Tibial nerve (tissue), 4 donors: ENCODE results near the gene SLC36A4. TPM values are rescaled to one million over a fixed set of nuclear protein-coding genes. Genes with fewer than 3 reads are reported as not detected.
"Not testable (repeated sequence)": the region's sequence is repeated elsewhere in the genome, so short reads cannot be mapped to it uniquely, and the experiment has no call there.

Experiments
- DNase-seq, 2 donors: peaks; one replicate each; pipeline ENCODE4 v3.0.0-alpha.2; 2019; ENCODE audit warnings: low spot score in 2 of 2
- H3K27ac ChIP-seq, 4 donors: fragments of 200-600 bp; sonication (generic) in 3 of 4; one replicate each; pipeline ENCODE4 v1.5.1; 2017 to 2019; ENCODE audit warnings: mild to moderate bottlenecking in 1 of 4
- H3K27me3 ChIP-seq, 2 donors: fragments of 200-600 bp; sonication (generic) in 1 of 2; one replicate each; pipeline versions ENCODE4 v1.5.1 to v1.6.0; 2017 to 2019
- H3K36me3 ChIP-seq, 3 donors: fragments of 200-600 bp; sonication (generic); one replicate each; pipeline ENCODE4 v1.5.1; 2018 to 2019
- H3K4me1 ChIP-seq, 4 donors: fragments of 200-600 bp; sonication (generic) in 3 of 4; one replicate each; pipeline ENCODE4 v1.5.1; 2017 to 2019
- H3K4me3 ChIP-seq, 4 donors: fragments of 200-600 bp; sonication (generic) in 3 of 4; one replicate each; pipeline ENCODE4 v1.5.1; 2017 to 2019; ENCODE audit warnings: mild to moderate bottlenecking in 1 of 4, moderate library complexity in 1 of 4
- H3K9me3 ChIP-seq, 4 donors: fragments of 200-600 bp; sonication (generic) in 3 of 4; one replicate each; pipeline ENCODE4 v1.5.1; 2017 to 2019
- CTCF ChIP-seq, 5 experiments: fragments of 200-600 bp in 3 of 5; fragments of 450-650 bp in 2 of 5; sonication (generic) in 3 of 5; IDR thresholded peaks; one replicate each; pipeline ENCODE4 v1.5.1; 2016 to 2019; ENCODE audit warnings: antibody characterized with exemption in 5 of 5, mild to moderate bottlenecking in 3 of 5, moderate library complexity in 2 of 5
- EP300 ChIP-seq, 2 donors: sonication (generic); formaldehyde crosslinking; IDR thresholded peaks; one replicate each; pipeline ENCODE4 v1.6.1; 2017; ENCODE audit warnings: antibody characterized with exemption in 2 of 2, mild to moderate bottlenecking in 1 of 2
- POLR2A ChIP-seq, 2 donors: fragments of 450-650 bp; IDR thresholded peaks; one replicate each; pipeline ENCODE4 v1.6.1; 2017; ENCODE audit warnings: antibody characterized with exemption in 2 of 2, mild to moderate bottlenecking in 2 of 2, moderate library complexity in 2 of 2
- WGBS, 2 donors: methylation state at CpG; one replicate each; pipeline ENCODE4 v1.1.5; 2018; 5-methylcytosine and 5-hydroxymethylcytosine counted together
- total RNA-seq, 4 donors: library from RNA; depleted of rRNA; stranded (reverse); fragments of >200 nt; gene quantifications; one replicate each; pipeline ENCODE4 v1.1.0, GENCODE V29; 2016

The SLC36A4 gene
- 10 to 100 TPM in 3 of 4 donors, 1 to 10 TPM in 1; 8.8 to 16.5 (median 12.6) TPM for total RNA-seq

GRCh38 chr11:93197380-93198214 lies at the start of gene SLC36A4:
Gene SLC36A4, minus strand, starts transcription at chr11:93197991. Its CDS starts 159 bp downstream, at chr11:93197832.
- Histone ChIP-seq H3K36me3 (no peaks in the 10 kb centered on the region), H3K4me3 (peak within 1 kb of the TSS; percentile 61 to 92 (median 80)), H3K27ac (peak within 1 kb of the TSS; percentile 89 to 99 (median 97)), H3K27me3 (no peaks in the 10 kb centered on the region), H3K9me3 (peaks cover 0 to 3% (median 0%) of the 10 kb centered on the region in 4 donors), H3K4me1 (peaks cover 0 to 10% (median 2%) of the 10 kb centered on the region in 4 donors)
- TF ChIP-seq CTCF (IDR thresholded peaks at IDR 0.05): peak in 1 of 5 experiments; percentile 8
- peak in 1 of 2 donors; percentile 92 for TF ChIP-seq EP300 (IDR thresholded peaks at IDR 0.05)
- peak; percentile 63 to 70 for TF ChIP-seq POLR2A (IDR thresholded peaks at IDR 0.05)
- 0 to 1% methylated on average over 29 to 36 of the region's 81 CpGs for WGBS, 2 donors
- DNase-seq: peak; percentile 88 to 91

GRCh38 chr11:93246790-93247189 lies 49.0 kb upstream of the SLC36A4 start:
- not testable (repeated sequence) for H3K4me3 ChIP-seq, H3K9me3 ChIP-seq, DNase-seq, H3K36me3 ChIP-seq, H3K27ac ChIP-seq, H3K4me1 ChIP-seq, H3K27me3 ChIP-seq
- WGBS, 2 donors: 92 to 96% methylated on average over 3 of the region's 3 CpGs

- whole genome bisulfite sequencing, 2 donors: 86 to 91% methylated on average over 1 of the region's 1 CpG
- Histone ChIP-seq H3K4me3 (no peak overlapping the region), H3K27ac (no peak overlapping the region), H3K27me3 (no peaks in the 10 kb centered on the region), H3K36me3 (no peaks in the 10 kb centered on the region), H3K9me3 (peaks cover 0 to 3% (median 0%) of the 10 kb centered on the region in 4 donors), H3K4me1 (no peaks in the 10 kb centered on the region)
- DNase-seq: no peak
- no peak for TF ChIP-seq CTCF (IDR thresholded peaks at IDR 0.05)
- no peak for TF ChIP-seq POLR2A (IDR thresholded peaks at IDR 0.05)
- no peak for TF ChIP-seq EP300 (IDR thresholded peaks at IDR 0.05)
Measured at GRCh38 chr11:93244018-93244417, 46.2 kb upstream of the SLC36A4 start.

GRCh38 chr11:93239966-93240365 lies 42.2 kb upstream of the SLC36A4 start:
- peaks cover 0 to 3% of the 10 kb centered on the region in 2 donors for H3K27me3 ChIP-seq
- no peaks in the 10 kb centered on the region for H3K9me3 ChIP-seq
- WGBS, 2 donors: 73 to 80% methylated on average over 3 of the region's 3 CpGs
- H3K4me3 ChIP-seq: no peak overlapping the region
- H3K4me1 ChIP-seq: no peaks in the 10 kb centered on the region
- H3K27ac ChIP-seq: no peak overlapping the region
- DNase-seq: no peak
- no peaks in the 10 kb centered on the region for H3K36me3 ChIP-seq
- TF ChIP-seq EP300 (IDR thresholded peaks at IDR 0.05) (no peak), CTCF (IDR thresholded peaks at IDR 0.05) (no peak), POLR2A (IDR thresholded peaks at IDR 0.05) (no peak)

- no peak for DNase-seq
- Histone ChIP-seq H3K4me3 (no peak overlapping the region), H3K9me3 (no peaks in the 10 kb centered on the region), H3K27me3 (peaks cover 0 to 3% of the 10 kb centered on the region in 2 donors), H3K27ac (no peak overlapping the region), H3K4me1 (no peaks in the 10 kb centered on the region), H3K36me3 (no peaks in the 10 kb centered on the region)
- 93 to 96% methylated on average over 2 of the region's 2 CpGs for WGBS, 2 donors
- no peak for TF ChIP-seq CTCF (IDR thresholded peaks at IDR 0.05)
- no peak for TF ChIP-seq EP300 (IDR thresholded peaks at IDR 0.05)
- TF ChIP-seq POLR2A (IDR thresholded peaks at IDR 0.05): no peak
Measured at GRCh38 chr11:93238956-93239355, 41.2 kb upstream of the SLC36A4 start.
